Ovary (tissue), 3 donors: ENCODE measurements around the gene EIF2S2.
"Not testable (repeated sequence)": the region's sequence is repeated elsewhere in the genome, so short reads cannot be mapped to it uniquely, and the experiment has no call there.

Experiments used
- CTCF ChIP-seq, 3 donors: fragments of 450-650 bp in 2 of 3; fragments of 200-600 bp in 1 of 3; IDR thresholded peaks; one replicate each; pipeline versions ENCODE4 v1.5.1 to v1.8.0; 2016 to 2022; ENCODE audit warnings: antibody characterized with exemption in 3 of 3, mild to moderate bottlenecking in 1 of 3
- EP300 ChIP-seq: sonication (generic); formaldehyde crosslinking; IDR thresholded peaks from one replicate; pipeline ENCODE4 v1.6.1; 2017; ENCODE audit warnings: antibody characterized with exemption
- POLR2A ChIP-seq: fragments of 450-650 bp; IDR thresholded peaks from one replicate; pipeline ENCODE4 v1.6.1; 2017; ENCODE audit warnings: antibody characterized with exemption, mild to moderate bottlenecking, moderate library complexity
- donor health status: DM: no; HTN: no; CAD: no.

GRCh38 chr20:34132491-34132890 is 20.4 kb upstream of the EIF2S2 start:
- TF ChIP-seq POLR2A; CTCF (IDR thresholded peaks at IDR 0.05); EP300: not testable (repeated sequence)
